Activated naive CD8-positive, alpha-beta T cell treated with anti-CD3 and anti-CD28 coated beads for 36 hours (primary cell): ENCODE results near the gene SMURF1. TPM values are rescaled to one million over a fixed set of nuclear protein-coding genes. Genes with fewer than 3 reads are reported as not detected.

Source experiments
- DNase-seq: peaks from one replicate; pipeline ENCODE4 v3.0.0; 2021
- H3K27ac Mint-ChIP-seq: one replicate; pipeline ENCODE4 v1.8.0; 2022; ENCODE audit warnings: mild to moderate bottlenecking, moderate library complexity, mixed read lengths
- H3K27me3 Mint-ChIP-seq: one replicate; pipeline ENCODE4 v1.8.0; 2022; ENCODE audit warnings: mild to moderate bottlenecking, mixed read lengths
- H3K36me3 Mint-ChIP-seq: one replicate; pipeline ENCODE4 v1.8.0; 2021; ENCODE audit warnings: mild to moderate bottlenecking, mixed read lengths
- H3K4me1 Mint-ChIP-seq: one replicate; pipeline ENCODE4 v1.8.0; 2021; ENCODE audit warnings: mixed read lengths
- H3K4me3 Mint-ChIP-seq: one replicate; pipeline ENCODE4 v1.8.0; 2022; ENCODE audit warnings: mild to moderate bottlenecking, moderate library complexity, mixed read lengths
- H3K9me3 Mint-ChIP-seq: one replicate; pipeline ENCODE4 v1.8.0; 2022; ENCODE audit warnings: mixed read lengths
- total RNA-seq, 2 experiments: library from RNA; stranded (reverse); gene quantifications; one replicate each; pipeline ENCODE4 v1.2.3, GENCODE V29; 2021

SMURF1 gene
- total RNA-seq, 2 experiments from 2014 or later = 12.3 TPM

DNA sequence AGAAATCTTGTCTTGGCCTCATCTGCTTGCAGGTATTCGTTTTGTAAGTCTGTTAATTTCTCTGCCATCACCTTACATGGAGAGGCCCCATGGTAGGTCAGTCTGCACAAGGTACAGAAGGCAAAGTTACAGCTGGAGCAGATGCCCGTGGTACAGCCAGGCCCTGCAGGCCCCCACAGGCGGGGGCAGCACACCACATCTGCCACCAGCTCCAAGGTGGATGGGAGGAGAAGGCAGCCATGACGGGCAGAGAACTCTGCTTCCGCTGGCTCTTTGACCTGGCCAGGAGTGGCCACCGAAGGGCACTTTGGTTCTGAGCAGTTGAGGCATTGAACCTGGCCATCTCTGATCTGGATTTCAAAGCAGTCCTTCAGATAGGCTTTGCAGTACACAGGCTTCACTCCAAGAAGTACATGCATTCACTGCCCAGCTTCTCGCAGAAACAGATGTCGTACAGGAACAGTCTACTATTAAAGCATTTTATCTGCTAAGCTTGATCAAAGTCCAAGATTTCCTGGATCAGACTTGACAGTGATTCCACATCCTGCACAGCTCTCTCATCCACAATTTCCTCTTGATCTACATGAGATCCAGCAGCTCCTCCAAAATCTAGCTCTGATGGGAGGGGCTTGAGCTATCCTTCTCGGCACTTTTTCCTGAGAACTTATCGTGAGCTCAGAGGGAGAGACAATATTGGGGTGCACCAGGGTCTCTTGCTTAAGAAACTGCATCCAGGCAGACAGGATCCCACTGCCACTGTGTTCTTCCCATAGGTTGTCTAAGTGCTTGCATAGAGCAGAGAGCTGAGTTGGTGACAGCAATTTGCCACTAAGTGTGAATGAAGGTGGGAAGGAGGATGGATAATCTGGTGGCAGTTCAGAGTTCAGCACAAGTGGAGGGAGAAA, 144.8 kb downstream of the SMURF1 start:
- peaks cover 25% of the 10 kb centered on the region for H3K36me3 Mint-ChIP-seq
- no peak overlapping the region for H3K27ac Mint-ChIP-seq
- H3K27me3 Mint-ChIP-seq = no peaks in the 10 kb centered on the region
- DNase-seq = no peak
- H3K9me3 Mint-ChIP-seq = no peaks in the 10 kb centered on the region
- H3K4me1 Mint-ChIP-seq = peaks cover 39% of the 10 kb centered on the region
- H3K4me3 Mint-ChIP-seq = no peak overlapping the region

DNA sequence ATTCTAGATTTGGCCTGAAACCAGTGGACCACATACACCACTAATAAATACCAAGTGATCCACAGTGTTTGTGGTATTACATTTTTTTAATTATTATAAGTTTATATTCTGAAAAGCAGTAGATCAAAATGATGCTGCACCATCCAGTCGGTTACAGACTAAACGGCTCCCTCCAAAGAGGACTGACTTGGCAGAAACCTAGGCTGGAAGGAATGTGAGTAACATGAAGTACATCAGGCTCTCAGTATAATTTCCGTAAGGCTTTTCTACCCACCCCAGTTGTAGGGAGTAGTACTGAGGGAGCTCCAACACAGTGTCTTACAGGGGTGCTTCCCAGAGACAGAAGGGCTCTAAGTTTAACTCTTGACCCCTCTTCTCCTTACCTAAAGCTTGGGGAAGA, 146.1 kb downstream of the SMURF1 start:
- H3K4me1 Mint-ChIP-seq = peaks cover 35% of the 10 kb centered on the region
- no peak for DNase-seq
- no peak overlapping the region for H3K4me3 Mint-ChIP-seq
- no peak overlapping the region for H3K27ac Mint-ChIP-seq
- no peaks in the 10 kb centered on the region for H3K27me3 Mint-ChIP-seq
- H3K36me3 Mint-ChIP-seq = peaks cover 25% of the 10 kb centered on the region
- H3K9me3 Mint-ChIP-seq = no peaks in the 10 kb centered on the region

DNA sequence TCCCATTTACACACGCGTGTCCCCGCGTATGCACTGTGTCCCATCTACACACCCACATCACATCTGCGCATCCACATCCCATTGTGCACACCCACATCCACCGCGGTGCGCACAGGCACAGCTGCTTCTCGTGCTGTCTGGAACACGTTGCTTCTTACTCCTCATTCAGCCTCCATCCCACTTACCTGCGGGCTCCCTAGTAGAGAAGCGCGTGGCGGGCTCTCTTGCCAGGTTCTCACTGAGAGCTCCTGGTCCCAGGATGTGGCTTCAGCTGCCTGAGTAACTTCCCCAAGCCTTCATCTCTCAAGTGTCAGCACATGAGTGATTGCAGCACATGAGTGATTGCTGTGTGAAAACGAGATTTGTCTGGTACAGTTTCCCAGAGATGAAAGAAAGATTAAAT, 147.8 kb downstream of the SMURF1 start:
- H3K36me3 Mint-ChIP-seq = peaks cover 31% of the 10 kb centered on the region
- no peaks in the 10 kb centered on the region for H3K9me3 Mint-ChIP-seq
- peaks cover 32% of the 10 kb centered on the region for H3K4me1 Mint-ChIP-seq
- peak; percentile 31 for DNase-seq
- H3K27ac Mint-ChIP-seq = peak overlapping the region; percentile 50
- H3K27me3 Mint-ChIP-seq = no peaks in the 10 kb centered on the region
- H3K4me3 Mint-ChIP-seq = peak overlapping the region; percentile 3

DNA sequence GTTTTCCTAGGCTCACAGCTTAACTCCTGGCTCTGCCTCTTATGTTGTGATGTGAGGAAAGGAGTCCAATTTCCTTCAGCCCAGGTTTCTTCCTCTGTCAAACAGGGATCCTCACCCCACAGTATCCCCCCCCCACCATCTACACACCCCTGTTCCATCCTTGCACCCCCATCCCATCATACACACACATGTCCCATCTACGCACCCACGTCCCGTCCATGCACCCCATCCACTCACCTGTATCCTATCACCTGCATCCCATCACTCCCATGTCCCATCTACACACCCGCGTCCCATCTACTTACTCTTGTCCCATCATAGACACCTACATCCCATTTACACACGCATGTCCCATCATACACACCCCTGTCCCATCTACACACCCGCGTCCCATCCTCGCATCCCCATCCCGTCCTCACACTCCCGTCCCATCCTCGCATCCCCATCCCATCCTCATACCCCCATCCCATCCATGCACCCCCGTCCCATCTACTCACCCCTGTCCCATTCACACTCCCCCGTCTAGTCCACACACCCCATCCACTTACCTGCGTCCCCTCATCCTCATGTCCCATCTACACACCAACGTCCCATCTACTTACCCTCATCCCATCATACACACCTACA, 148.3 kb downstream of the SMURF1 start:
- H3K4me1 Mint-ChIP-seq = peaks cover 29% of the 10 kb centered on the region
- DNase-seq = no peak
- H3K27ac Mint-ChIP-seq = peak overlapping the region; percentile 50
- peak overlapping the region; percentile 15 for H3K4me3 Mint-ChIP-seq
- H3K36me3 Mint-ChIP-seq = peaks cover 28% of the 10 kb centered on the region
- H3K27me3 Mint-ChIP-seq = no peaks in the 10 kb centered on the region
- no peaks in the 10 kb centered on the region for H3K9me3 Mint-ChIP-seq

DNA sequence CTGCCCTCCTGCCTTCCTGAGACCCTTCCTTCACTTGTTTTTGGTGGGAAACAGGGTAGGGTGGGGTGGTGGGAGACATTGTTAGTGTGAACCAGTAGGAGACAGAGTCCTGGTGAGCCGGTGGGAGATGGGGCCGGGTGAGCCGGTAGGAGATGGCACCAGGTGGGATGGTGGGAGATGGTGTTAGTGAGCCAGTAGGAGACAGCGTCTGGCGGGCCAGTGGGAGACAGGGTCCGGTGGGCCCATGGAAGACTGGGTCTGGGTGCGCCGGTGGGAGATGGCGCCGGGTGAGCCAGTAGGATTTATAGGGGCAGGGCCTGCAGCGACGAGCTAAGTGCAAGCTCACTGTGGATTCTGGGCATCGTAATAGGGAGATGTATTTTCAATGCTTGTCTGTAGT, 148.8 kb downstream of the SMURF1 start:
- H3K36me3 Mint-ChIP-seq = peaks cover 31% of the 10 kb centered on the region
- no peak overlapping the region for H3K27ac Mint-ChIP-seq
- DNase-seq = no peak
- H3K27me3 Mint-ChIP-seq = no peaks in the 10 kb centered on the region
- peaks cover 28% of the 10 kb centered on the region for H3K4me1 Mint-ChIP-seq
- H3K4me3 Mint-ChIP-seq = no peak overlapping the region
- no peaks in the 10 kb centered on the region for H3K9me3 Mint-ChIP-seq

DNA sequence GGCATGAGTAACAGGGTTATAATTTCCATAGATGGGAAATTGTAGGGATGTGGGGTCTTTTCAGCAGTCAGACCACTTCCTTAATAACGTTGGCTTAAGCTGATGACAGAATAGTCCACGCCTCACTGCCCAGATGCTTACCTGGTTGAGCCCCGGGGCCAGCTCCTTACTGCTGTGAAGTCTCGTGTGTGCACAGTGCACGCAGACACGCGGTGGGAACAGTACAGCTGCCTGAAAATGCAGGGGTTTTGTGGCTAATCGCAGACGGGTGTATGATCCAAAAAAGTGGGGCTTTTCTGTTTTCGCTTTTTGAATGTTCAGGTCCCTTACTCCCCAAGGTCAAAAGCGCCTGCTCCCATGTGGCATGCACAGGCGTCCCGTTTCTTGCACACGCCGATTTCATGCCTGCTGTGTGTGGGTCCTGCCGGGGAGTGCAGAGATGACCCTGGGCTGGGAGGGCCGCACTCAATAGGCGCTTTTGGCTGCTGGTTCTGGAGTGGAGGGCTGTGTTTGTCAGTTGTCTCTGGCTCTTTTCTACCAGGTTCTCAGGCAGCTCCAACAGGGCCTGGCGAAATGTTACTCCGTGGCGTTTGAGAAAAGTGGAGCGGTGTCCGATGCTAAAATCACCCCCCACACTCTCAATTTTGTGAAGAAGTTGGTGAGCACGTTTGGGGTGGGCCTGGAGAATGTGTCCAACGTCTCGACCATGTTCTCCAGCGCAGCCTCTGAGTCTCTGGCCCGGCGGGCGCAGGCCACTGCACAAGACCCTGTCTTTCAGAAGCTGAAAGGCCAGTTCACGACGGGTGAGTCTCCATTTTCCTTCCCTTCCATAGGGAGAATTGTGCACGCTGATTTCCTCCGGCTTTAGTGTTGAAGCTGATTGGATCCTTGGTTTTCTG, 149.6 kb downstream of the SMURF1 start:
- Mint-ChIP-seq H3K36me3 (peaks cover 36% of the 10 kb centered on the region), H3K27me3 (no peaks in the 10 kb centered on the region), H3K4me3 (no peak overlapping the region), H3K9me3 (no peaks in the 10 kb centered on the region), H3K4me1 (peaks cover 32% of the 10 kb centered on the region), H3K27ac (no peak overlapping the region)
- DNase-seq = no peak

DNA sequence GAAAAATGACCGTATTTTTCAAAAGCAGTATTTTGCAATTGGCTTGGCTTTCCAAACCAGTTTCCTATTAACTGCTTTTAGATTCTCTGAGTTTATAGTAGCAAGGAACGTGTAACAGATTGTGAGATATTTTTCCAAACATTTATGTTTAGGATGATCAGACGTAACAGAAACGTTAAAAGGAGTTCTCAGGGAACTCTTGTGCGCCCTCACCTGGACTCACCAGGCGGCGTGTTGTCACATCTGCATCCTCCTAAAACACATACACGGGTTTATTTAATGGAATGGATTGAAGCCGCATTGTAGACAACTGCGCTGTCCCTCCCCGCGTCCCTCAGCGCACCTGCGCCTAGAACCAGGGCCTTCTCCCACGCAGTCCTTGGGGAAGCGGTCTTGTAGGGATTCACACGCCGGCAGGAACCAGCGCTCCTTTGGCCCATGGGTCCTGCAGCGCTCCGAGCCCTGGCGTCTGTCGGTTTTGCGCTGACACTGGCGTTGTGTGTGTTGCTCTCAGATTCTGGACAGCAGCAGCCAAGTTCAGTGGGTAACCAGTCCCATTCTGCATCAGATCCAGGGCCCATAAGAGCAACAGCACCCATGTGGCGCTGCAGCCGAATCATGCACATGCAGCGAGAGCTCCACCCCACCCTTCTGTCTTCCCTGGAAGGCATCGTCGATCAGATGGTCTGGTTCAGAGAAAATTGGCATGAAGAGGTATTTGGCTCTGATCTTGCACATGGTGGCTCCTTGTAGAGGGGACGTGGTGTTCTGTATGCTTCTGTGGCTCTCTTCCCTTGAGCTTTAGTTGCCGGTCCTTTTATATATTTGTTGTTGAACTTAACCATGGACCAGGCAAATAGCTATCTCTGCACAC, 150.6 kb downstream of the SMURF1 start:
- H3K36me3 Mint-ChIP-seq = peaks cover 47% of the 10 kb centered on the region
- H3K27me3 Mint-ChIP-seq = no peaks in the 10 kb centered on the region
- peaks cover 38% of the 10 kb centered on the region for H3K4me1 Mint-ChIP-seq
- H3K9me3 Mint-ChIP-seq = no peaks in the 10 kb centered on the region
- no peak overlapping the region for H3K27ac Mint-ChIP-seq
- no peak overlapping the region for H3K4me3 Mint-ChIP-seq
- no peak for DNase-seq

DNA sequence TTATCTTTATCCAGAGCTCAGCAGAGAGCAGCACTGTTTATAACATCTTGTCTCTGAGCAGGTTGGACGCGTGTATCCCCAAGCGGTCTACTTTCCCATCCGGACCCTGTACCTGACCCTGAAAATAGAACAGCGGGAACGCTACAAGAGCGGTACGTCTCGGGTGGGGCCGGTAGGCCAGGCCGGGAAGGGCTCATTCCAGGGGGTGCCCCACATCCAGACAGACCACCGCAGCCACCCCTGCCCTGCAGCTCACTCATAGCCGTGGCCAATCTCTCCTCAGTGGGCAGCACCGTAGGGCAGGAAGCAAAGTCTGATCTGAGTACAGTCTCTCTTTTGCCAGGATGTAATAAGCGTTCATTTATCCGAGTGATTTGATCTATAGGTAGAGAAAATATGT, 151.8 kb downstream of the SMURF1 start:
- peaks cover 47% of the 10 kb centered on the region for H3K4me1 Mint-ChIP-seq
- H3K9me3 Mint-ChIP-seq = no peaks in the 10 kb centered on the region
- no peak overlapping the region for H3K4me3 Mint-ChIP-seq
- H3K27ac Mint-ChIP-seq = no peak overlapping the region
- DNase-seq = no peak
- no peaks in the 10 kb centered on the region for H3K27me3 Mint-ChIP-seq
- peaks cover 59% of the 10 kb centered on the region for H3K36me3 Mint-ChIP-seq

DNA sequence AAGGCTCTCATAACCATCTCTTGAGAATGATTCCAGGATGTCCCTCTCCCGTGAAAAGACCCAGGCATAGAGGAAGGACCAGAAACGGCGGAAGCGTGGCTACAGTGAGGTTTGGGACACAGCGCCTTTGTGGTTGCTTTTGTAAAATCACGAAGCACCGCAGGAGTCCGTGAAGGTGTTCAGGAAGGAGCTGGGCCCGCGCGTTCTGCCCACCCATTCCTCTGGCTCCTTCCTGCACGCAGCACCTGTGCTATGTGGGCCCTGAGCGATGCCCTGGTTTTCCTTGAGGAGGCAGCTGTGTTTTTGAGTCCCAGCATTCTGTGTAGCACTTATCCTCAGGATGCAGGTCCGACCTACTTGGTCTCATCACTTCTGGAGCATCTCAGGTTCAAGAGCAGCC, 152.8 kb downstream of the SMURF1 start:
- Mint-ChIP-seq H3K4me3 (no peak overlapping the region), H3K27ac (no peak overlapping the region), H3K36me3 (peaks cover 67% of the 10 kb centered on the region), H3K9me3 (peaks cover 4% of the 10 kb centered on the region), H3K27me3 (no peaks in the 10 kb centered on the region), H3K4me1 (peaks cover 43% of the 10 kb centered on the region)
- no peak for DNase-seq

DNA sequence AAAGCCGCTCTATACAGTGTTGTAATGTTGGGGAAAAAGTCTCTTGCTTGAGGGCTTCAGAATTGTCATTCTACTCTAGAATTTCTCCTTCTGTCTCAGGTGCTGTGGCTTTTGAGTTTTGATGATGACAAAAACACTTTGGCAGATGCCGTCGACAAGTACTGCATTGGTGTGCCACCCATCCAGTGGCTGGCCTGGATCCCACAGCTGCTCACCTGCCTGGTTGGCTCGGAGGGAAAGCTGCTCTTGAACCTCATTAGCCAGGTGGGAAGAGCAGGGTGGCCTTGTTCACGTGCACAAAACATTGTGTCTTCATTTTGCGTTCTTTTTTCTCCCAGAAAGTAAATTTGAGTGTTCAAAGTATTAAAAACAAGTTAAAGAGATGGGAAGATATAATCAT, 153.6 kb downstream of the SMURF1 start:
- no peak overlapping the region for H3K27ac Mint-ChIP-seq

DNA sequence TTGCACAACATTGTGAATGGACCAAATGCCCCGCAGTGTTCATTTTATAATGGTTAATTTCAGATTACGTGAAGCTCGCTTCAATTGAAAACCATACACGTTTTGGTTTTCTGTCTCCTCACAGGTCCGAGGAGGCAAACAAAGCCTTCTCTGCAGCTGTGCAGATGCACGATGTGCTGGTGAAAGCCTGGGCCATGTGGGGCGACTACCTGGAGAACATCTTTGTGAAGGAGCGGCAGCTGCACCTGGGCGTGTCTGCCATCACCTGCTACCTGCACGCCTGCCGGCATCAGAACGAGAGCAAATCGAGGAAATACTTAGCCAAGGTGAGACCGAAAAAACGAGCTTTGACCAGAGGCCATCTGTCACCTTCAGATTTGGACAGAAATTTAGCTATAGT, 155.3 kb downstream of the SMURF1 start:
- H3K4me3 Mint-ChIP-seq = no peak overlapping the region
- DNase-seq = no peak

More for the DNA sequence above, 153.6 kb downstream of the SMURF1 start:
- no peak for DNase-seq
- peak overlapping the region; percentile 25 for H3K4me3 Mint-ChIP-seq
- H3K36me3 Mint-ChIP-seq = peaks cover 67% of the 10 kb centered on the region
- H3K9me3 Mint-ChIP-seq = peaks cover 9% of the 10 kb centered on the region
- no peaks in the 10 kb centered on the region for H3K27me3 Mint-ChIP-seq
- H3K4me1 Mint-ChIP-seq = peaks cover 36% of the 10 kb centered on the region

DNA sequence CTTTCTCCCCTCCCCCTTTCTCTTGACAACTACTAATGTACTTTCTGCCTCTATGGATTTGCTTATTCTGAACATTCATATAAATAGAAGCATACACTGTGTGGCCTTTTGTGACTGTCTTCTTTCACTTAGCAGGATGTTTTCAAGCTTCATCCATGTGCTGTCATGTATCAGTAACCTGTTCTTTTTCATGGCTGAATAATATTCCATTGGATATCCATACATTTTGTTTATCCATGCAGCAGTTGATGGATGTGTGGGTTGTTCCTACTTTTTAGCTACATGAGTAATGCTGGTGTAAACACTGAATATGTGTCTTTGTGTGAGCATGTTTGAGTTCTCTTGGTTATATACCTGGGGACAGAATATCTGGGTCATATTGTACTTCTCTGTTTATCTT, 158.0 kb downstream of the SMURF1 start:
- Mint-ChIP-seq H3K4me3 (no peak overlapping the region), H3K4me1 (peaks cover 28% of the 10 kb centered on the region), H3K27me3 (no peaks in the 10 kb centered on the region), H3K27ac (no peak overlapping the region), H3K36me3 (peaks cover 71% of the 10 kb centered on the region), H3K9me3 (peaks cover 9% of the 10 kb centered on the region)
- DNase-seq = no peak

More for the DNA sequence above, 155.3 kb downstream of the SMURF1 start:
- H3K27me3 Mint-ChIP-seq = no peaks in the 10 kb centered on the region
- peaks cover 9% of the 10 kb centered on the region for H3K9me3 Mint-ChIP-seq
- H3K4me1 Mint-ChIP-seq = peaks cover 36% of the 10 kb centered on the region
- H3K36me3 Mint-ChIP-seq = peaks cover 78% of the 10 kb centered on the region
- peak overlapping the region; percentile 73 for H3K27ac Mint-ChIP-seq

DNA sequence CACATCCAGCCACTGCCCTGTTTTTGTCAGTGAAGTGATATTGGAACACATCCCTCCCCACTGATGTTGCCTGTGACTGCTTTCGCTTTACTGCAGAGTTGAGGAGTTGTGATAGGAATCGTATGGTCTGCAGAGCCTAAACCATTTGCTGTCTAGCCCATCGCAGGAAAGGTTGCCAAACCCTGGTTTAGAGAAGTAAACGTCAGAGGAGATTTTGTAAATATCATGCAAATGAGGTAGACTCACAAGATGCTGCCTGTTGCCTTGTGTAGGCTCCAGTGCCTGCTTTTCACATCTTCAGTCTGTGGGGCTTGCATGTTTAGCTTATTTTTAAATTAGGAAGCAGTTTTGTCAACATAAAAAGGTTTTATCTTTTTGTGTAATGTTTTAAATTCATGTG, 158.5 kb downstream of the SMURF1 start:
- Mint-ChIP-seq H3K27me3 (no peaks in the 10 kb centered on the region), H3K4me3 (no peak overlapping the region), H3K9me3 (peaks cover 9% of the 10 kb centered on the region), H3K4me1 (peaks cover 28% of the 10 kb centered on the region), H3K36me3 (peaks cover 69% of the 10 kb centered on the region), H3K27ac (no peak overlapping the region)
- DNase-seq = no peak

DNA sequence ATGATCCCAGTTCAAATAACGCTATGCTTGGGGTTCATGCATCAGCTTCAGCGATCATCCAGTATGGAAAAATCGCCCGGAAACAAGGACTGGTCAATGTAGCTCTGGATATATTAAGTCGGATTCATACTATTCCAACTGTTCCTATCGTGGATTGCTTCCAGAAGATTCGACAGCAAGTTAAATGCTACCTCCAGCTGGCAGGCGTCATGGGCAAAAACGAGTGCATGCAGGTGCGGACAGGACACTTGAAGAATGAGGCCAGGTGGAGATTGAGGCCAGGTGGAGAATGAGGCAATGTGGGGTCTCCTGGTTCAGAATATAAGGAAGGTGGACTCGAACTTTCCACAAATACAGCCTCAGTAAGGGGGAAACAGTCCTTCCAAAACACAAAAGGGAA, 159.8 kb downstream of the SMURF1 start:
- Mint-ChIP-seq H3K4me3 (no peak overlapping the region), H3K4me1 (peaks cover 21% of the 10 kb centered on the region)

More for the DNA sequence above, 159.8 kb downstream of the SMURF1 start:
- peaks cover 62% of the 10 kb centered on the region for H3K36me3 Mint-ChIP-seq
- no peak overlapping the region for H3K27ac Mint-ChIP-seq
- H3K27me3 Mint-ChIP-seq = no peaks in the 10 kb centered on the region
- no peak for DNase-seq
- H3K9me3 Mint-ChIP-seq = peaks cover 9% of the 10 kb centered on the region
